Measurements from ENCODE around the gene GPX7. TPM values are rescaled to one million over a fixed set of nuclear protein-coding genes. Genes with fewer than 3 reads are reported as not detected.

Gene GPX7
- total RNA-seq, 4 donors from 2014 or later, result 4.8 to 9.1 (median 9.0) TPM

GRCh38 chr1:52628614-52629324 lies 26.6 kb downstream of the GPX7 start:
- H3K4me3 ChIP-seq (ENCODE audit: low read depth, poor library complexity, severe bottlenecking), result no peak overlapping the region
- DNase-seq (ENCODE audit: low spot score in 2 of 2), result no peak
- intact Hi-C loops (cut with DNase I; ENCODE audit: low total_unique reads), result no loop called here
- 60 to 63% methylated on average over 8 of the region's 8 CpGs for WGBS, 2 donors
- TF ChIP-seq CTCF (IDR thresholded peaks at IDR 0.05), result no peak
- no peak for TF ChIP-seq POLR2A (IDR thresholded peaks at IDR 0.05)

- no peak for TF ChIP-seq CTCF (IDR thresholded peaks at IDR 0.05)
- no peak for TF ChIP-seq POLR2A (IDR thresholded peaks at IDR 0.05)
- 47 to 52% methylated on average over 6 to 7 of the region's 7 CpGs for WGBS, 2 donors
- no peak for DNase-seq (ENCODE audit: low spot score in 2 of 2)
- H3K4me3 ChIP-seq (ENCODE audit: low read depth, poor library complexity, severe bottlenecking), result no peak overlapping the region
- intact Hi-C loops (cut with DNase I; ENCODE audit: low total_unique reads), result no loop called here
Measured at GRCh38 chr1:52629325-52629643, 27.1 kb downstream of the GPX7 start.

GRCh38 chr1:52629667-52630066 lies 27.5 kb downstream of the GPX7 start:
- intact Hi-C loops (cut with DNase I; ENCODE audit: low total_unique reads), result no loop called here
- TF ChIP-seq POLR2A (IDR thresholded peaks at IDR 0.05) (no peak), CTCF (IDR thresholded peaks at IDR 0.05) (no peak)
- WGBS, 2 donors, result 92 to 94% methylated on average over 2 of the region's 2 CpGs
- H3K4me3 ChIP-seq (ENCODE audit: low read depth, poor library complexity, severe bottlenecking), result no peak overlapping the region
- DNase-seq (ENCODE audit: low spot score in 2 of 2), result no peak

- intact Hi-C loops (cut with DNase I; ENCODE audit: low total_unique reads), result no loop called here
- peak in 1 of 2 donors; percentile 63 for DNase-seq (ENCODE audit: low spot score in 2 of 2)
- no peak overlapping the region for H3K4me3 ChIP-seq (ENCODE audit: low read depth, poor library complexity, severe bottlenecking)
- TF ChIP-seq CTCF (IDR thresholded peaks at IDR 0.05) (no peak), POLR2A (IDR thresholded peaks at IDR 0.05) (no peak)
- 84 to 88% methylated on average over 8 of the region's 8 CpGs for WGBS, 2 donors
Measured at GRCh38 chr1:52631759-52632331, 29.7 kb downstream of the GPX7 start.

- TF ChIP-seq POLR2A (IDR thresholded peaks at IDR 0.05), result no peak
- TF ChIP-seq CTCF (IDR thresholded peaks at IDR 0.05), result no peak
- H3K4me3 ChIP-seq (ENCODE audit: low read depth, poor library complexity, severe bottlenecking), result no peak within 1 kb of the TSS
- intact Hi-C loops (cut with DNase I; ENCODE audit: low total_unique reads), result no loop called here
- 24 to 45% methylated on average over 14 to 33 of the region's 53 CpGs for WGBS, 2 donors
- DNase-seq (ENCODE audit: low spot score in 2 of 2), result no peak
Measured at GRCh38 chr1:52632732-52633290, 30.6 kb downstream of the GPX7 start, which contains the start of gene SHISAL2A. SHISAL2A (plus strand) TSS chr1:52633168; CDS start chr1:52633494, 326 bp downstream.
